IPS-NIHi7 (cell line): ENCODE results near the gene TCF12.
A peak's percentile ranks its signal among the peaks of the same experiment; 100 is the strongest.

Experiments used
- DNase-seq: peaks from one replicate; pipeline ENCODE4 v3.0.0; 2012; ENCODE audit warnings: mixed read lengths; ENCODE audit errors: extremely low spot score

TCF12 gene

GRCh38 chr15:57296473-57297162 lies 378.2 kb downstream of the TCF12 start:
- peak; percentile 50 for DNase-seq

GRCh38 chr15:57297163-57297593 lies 378.7 kb downstream of the TCF12 start:
- no peak for DNase-seq

DNA sequence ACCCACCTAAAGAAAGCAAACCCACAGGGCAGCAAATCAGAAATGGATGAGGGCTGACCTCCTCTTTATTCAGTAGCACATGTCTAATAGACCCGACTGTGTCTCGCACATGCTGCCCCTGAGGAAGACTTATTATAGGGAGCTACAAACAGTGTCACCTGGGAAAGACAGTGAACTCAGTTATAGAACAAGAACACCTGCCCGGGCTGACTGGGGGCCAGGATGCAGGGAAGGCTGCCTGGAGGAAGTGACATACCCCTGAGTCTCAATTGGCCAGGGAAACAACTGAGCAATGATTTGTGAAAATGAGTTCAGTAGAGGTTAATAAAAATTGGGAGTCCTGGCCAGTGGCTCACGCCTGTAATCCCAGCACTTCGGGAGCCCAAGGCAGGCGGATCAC lies 379.2 kb downstream of the TCF12 start:
- no peak for DNase-seq

- DNase-seq = no peak
Measured at GRCh38 chr15:57298204-57298603, 379.8 kb downstream of the TCF12 start.

DNA sequence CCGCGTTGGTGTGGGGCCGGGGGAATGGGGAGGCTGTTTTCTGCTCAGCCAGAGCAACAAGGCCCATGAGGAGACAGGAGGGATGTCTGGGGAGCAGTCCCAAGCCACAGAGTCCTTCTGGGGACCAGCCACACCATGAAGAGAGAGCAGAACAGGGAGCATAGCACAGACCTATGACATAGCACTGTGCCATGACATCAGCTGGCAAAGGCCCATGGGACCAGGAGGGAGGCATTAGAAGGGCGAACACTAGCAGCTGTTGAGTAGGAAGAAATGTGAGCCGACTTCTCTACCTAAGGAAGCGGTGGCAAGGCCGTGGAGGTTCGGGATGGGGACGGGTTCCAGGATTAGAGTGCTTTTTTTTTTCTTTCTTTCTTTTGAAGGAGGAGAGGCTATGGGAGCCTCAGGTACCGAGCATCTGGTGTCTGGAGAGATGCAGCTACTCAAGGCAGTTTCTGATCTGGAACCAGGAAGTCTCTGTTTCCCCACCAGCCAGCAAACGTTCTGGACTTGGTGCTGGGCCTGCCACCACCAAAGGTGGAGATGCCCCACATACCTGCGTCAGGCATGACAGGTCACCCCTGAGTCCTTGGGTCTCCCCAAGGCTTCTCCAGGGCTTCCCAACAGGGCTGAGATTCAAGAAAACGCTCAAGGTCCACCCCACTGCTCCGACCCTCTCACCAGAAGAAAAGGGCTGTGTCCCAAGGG lies 380.6 kb downstream of the TCF12 start:
- no peak for DNase-seq

DNA sequence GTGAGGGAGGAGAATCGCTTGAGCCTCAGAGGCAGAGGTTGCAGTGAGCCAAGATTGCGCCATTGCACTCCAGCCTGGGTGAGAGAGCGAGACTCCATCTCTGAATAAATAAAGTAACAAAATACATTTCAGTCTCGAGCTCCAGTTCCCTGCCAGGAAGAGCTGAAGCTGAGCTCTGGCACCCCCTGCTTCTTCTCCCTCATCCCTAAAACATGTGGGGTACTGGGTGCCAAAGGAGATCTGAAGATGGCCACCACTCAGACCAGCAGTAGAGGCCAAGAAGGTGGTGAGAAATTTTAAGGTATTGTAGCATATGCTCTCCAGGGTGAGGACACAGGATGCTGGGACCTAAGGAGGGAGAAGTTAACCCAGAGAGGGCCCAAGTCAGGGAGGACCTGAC lies 382.9 kb downstream of the TCF12 start:
- DNase-seq = no peak

DNA sequence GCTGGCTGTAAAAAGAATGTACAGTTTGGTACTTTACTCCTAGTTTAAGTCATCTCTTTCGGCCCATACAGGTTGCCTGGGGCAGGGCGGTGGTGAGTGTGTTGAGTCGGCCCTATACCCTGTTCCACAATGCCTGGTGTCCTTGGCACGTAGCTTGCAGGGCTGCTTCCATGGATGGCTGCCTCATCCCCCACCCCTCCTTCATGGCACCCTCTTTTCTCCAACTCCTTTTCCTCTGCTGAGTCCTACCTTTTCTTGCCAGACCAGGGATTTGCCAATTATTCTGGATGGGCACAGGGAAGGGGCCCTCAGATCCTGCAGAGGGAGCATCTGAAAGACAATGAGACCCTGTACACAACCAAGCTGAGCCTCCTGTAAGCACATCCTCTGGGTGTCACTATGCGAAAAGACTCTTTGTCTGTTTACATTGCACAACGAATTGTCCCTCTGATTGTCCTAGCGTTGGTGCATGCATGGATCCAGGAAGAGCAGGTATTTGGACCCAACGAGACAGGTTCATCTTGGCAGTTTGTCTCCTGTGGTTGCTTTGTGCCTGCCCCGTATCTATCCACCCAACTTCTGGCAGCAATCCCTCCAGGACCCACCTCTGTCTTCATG lies 384.3 kb downstream of the TCF12 start:
- no peak for DNase-seq

DNA sequence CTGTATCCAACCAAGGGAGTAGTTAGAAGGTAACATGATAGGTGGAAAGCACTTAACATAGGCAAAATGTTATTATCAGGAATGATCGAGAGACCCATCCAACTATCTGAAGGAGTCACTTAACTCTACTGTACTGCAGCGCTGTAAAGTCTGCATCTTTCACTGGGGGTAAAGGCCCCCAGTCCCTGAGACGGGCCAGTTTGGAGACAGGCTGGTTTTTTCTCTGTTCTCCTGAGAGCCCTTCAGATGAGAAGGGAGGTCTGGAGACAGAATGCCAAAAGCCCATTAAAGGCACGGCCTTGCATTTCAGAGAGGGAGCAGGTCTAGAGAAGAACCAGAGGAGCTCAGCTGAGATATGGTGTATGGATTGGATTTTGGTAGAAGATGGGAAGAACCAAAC lies 386.6 kb downstream of the TCF12 start:
- no peak for DNase-seq

DNA sequence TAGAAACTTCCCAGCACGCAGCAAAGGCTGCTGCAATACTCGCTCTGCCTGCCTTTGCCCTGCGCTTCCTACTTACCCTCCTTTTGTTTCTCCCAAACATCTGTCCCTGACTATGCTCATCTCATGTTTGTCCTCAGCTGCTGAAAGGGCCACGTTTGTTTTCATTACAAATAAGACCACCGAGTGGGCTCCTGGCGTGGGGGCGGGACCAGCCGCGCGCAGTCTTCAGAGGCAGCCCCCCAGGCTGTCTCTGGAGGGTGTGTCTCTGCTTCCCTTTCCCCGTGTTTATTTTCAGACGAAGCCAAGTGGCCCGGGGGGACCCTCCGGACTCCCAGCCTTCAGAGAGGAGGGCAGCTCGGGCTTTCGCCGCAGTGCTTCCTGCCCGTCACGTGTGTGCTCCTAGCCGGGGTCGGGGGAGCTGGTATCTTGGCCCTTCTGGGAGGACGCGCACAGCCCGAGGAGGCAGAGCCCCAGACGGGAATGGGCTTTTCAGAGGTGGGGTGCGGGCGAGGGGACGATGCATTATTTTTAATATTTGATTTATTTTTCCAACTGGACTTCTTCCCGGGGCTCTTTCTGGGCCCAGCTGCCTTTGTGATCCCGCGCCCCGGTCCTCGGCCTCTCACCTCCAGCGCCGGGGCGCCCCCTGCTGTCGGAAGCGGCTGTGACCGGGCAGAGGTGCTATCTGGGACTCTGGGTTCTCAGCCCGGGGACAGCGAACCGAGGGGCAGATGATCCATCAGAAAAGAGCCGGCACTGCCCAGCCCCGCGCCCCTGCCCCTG lies 387.9 kb downstream of the TCF12 start:
- DNase-seq = peak; percentile 95

DNA sequence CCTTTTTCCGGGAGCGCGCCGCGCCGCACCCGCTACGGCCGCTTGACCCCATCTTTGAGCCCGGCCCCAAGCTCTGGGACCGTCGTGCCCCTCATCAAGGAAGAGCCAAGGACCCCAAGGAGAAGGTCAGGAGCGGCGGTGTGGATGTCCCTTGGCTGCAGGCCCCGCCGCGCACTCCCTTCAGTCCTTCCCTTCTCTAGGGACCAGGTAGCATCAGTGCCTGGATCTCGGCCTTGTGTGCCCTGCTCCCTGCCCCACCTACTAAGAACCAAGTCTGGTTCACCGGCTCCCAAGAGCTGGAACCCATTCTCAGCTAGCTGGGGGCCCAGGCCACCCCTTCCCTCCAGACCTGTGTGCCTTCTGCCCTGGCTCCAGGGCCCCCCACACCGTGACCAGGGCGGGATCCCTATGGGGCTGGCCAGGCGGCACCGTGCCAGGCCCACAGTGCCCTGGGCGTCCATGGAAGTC lies 388.5 kb downstream of the TCF12 start:
- no peak for DNase-seq

GRCh38 chr15:57307527-57308169 lies 389.2 kb downstream of the TCF12 start:
- DNase-seq = no peak

GRCh38 chr15:57308170-57308545 lies 389.7 kb downstream of the TCF12 start:
- no peak for DNase-seq

DNA sequence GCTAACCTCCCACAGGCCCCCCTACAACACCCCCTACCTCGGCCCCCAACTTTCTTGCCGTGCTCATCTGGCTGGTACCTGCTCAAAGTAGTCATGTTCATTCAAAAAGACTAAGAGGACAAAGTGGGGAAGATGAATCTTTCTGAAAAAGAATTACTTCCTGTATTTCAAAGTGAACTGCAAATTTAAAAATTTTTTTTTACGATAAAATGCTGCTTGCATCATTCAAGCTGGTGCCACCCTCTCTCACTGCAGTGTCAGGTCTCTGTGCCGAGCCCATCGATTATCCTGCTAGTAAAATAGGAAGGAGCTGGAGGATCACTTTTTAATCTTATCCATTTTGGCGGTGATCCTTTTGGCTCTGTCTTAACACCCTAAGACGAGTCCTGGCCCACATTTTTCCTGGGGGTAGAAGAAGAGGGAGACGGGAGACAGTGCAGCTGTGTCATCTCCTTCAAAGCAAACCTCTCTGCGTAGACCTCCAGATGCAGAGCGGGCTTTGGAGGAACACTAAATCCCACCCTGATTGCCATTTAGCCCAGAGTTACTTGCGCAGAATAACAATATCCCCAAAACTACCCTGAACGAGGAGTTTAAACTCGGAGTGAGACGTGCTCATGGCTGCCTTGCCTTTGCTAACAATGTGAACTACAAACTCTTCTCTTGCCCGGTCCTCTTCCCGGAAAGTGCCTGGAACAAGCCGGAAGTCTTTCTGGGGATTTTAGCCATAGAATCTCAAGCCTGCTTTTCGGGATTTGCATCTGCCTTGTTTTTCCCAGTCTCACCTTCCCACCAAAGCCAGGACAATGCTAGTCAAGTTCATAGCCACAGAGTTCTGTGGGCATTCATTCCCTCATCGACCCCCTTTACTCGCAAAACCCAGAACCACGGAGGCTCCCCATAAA lies 391.7 kb downstream of the TCF12 start:
- no peak for DNase-seq

DNA sequence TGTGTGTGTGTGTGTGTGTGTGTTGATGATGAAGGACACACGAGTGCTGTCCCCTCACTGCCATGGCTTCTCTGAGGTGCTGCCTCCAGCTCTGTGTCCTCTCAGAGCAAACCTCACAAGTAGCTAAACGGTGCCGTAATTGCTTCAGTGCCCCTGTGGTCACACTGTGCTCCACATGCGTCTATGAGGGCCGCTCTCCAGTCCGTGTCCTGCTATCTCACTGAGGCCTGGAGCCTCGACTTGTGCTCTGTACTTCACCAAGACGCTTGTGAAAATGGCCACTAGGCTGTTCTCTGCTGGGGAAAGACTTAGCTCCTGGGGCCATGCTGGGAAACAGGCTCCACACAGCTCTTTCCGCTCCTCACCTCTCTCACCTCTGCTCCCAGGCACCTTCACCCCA lies 392.4 kb downstream of the TCF12 start:
- DNase-seq = no peak

DNA sequence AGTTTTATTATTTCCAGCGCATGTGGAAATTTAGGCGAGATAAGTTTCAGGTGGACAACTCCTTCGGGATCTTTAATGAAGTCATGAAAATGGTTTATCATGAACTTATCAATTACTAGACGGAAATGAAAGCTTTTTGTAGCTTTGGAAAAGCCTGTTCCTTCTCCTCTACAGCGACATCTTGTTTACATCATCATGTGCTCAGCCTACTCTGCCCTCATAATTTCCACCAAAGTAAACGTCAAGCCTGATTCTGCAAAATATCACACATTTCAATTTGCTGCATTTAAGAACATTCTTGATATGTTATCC lies 393.5 kb downstream of the TCF12 start:
- no peak for DNase-seq

- no peak for DNase-seq
Measured at GRCh38 chr15:57312318-57313133, 394.1 kb downstream of the TCF12 start.

- DNase-seq = no peak
Measured at GRCh38 chr15:57313134-57313483, 394.7 kb downstream of the TCF12 start.

GRCh38 chr15:57314221-57314620 lies 395.8 kb downstream of the TCF12 start:
- DNase-seq = no peak

DNA sequence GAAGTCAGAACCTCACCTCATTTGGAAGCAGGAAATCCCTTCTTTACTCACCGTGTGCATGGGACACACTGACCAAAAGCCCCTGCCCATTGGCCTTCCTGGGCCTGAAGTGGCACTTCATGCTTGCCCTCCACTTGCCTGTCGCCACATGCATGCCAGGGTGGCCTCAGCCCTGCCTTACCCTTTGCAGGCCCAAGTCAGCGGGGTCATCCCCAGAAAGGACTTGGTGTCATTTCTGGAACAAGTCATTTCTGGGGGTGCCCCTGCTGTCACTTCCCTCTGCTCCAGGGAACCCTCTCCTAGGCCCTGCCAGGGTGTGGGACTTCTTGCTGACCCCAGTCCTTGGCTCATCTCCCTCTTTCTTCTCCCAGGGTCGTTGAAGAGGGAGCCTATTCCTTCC lies 398.0 kb downstream of the TCF12 start:
- DNase-seq = no peak
